HG03097 (cell line): ENCODE results near the gene METTL6.
A peak's percentile ranks its signal among the peaks of the same experiment; 100 is the strongest.
"Not testable (repeated sequence)": the region's sequence is repeated elsewhere in the genome, so short reads cannot be mapped to it uniquely, and the experiment has no call there.

Experiments used
- ATAC-seq: cut with Tn5 transposase; IDR thresholded peaks from one replicate; pipeline ENCODE4 v1.9.1; 2021; ENCODE audit not compliant: unreplicated experiment, low FRiP score

METTL6 gene

DNA sequence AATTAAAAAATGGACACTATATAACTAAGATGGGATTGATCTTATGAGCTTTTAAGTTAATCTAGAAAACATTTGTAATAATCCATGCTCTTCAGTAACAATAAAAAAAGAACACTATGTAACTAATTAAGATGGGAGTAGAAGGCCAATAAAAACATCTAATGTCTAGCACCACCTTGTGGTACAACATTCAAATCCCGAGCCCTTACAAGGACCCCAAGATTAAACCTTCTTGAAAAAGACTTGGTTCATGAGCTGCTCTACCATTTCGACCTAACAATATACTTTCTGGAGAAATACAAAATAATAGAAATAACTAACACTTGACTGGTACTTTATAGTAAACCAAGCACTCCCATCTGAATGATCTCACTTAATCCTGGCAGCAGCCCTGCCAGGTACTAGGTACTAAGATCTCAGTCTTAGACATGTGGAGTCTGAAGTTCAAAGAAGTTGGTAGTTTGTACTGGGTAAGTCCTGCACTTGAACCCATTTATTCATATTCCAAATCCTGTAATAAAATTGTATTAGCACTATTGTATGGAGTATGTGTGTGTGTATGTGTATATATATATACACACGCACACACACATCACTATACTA is 21.8 kb downstream of the METTL6 start:
- ATAC-seq = no peak

DNA sequence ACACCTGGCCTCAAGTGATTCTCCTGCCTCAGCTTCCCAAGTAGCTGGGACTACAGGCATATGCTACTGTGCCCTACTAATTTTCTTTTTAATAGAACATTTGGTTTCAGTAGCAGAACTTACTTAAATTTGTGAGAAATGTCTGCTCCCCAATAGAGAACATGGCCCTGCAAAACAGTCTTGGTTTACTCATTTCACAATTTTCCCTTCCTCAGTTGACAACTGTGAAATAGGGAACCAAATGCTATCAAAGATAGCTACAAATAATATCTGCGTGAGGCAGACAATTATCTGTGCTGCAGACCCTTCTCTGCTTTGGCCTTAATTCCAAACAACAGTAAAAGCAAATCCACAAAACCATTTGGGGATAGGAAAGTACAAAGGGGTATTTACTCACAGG is 22.6 kb downstream of the METTL6 start:
- no peak for ATAC-seq

DNA sequence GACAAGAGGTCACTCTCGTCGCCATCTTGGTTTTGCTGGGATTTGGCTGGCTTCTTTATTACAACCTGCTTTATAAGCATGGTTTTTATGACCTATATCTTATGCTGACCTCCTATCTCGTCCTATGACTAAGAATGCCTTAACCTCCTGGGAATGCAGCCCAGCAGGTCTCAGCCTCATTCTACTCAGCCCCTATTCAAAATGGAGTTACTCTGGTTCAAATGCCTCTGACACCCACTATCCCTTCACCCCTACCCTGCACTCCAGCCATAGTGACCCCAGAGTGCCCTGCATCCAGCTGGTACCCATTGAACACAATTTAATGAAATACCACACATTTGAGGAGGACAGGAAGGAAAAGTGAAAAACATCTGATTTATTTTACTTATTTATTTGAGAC is 23.4 kb downstream of the METTL6 start:
- no peak for ATAC-seq

DNA sequence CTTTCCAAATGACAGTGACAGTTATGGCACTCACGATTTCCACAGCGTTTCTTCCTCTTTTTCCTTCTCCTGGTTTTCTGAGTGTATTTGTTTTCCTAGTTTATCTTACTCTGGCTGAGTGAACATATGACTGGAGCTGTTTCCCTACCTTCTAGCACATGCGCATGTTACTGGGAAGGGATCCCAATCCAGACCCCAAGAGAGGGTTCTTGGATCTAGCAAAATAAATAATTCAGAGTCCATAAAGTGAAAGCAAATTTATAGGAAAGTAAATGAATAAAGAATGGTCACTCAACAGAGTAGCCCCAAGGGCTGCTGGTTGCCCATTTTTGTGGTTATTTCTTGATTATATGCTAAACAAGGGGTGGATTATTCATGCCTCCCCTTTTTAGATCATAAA is 23.8 kb downstream of the METTL6 start:
- no peak for ATAC-seq

DNA sequence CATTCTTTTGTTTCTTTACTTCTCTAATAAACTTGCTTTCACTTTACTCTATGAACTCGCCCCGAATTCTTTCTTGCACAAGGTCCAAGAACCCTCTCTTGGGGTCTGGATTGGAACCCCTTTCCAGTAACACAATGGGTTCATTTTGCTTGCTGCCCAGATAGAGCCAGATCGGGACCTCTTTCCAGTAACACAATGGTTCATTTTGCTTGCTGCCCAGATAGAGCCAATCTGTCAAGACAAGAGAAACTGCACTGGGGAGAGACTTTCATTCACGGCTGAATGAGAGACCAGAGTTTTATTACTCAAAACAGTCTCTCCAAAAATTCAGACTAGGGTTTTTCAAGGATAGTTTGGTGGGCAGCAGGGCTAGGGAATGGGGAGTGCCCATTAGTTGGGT is 25.4 kb downstream of the METTL6 start:
- ATAC-seq = no peak

DNA sequence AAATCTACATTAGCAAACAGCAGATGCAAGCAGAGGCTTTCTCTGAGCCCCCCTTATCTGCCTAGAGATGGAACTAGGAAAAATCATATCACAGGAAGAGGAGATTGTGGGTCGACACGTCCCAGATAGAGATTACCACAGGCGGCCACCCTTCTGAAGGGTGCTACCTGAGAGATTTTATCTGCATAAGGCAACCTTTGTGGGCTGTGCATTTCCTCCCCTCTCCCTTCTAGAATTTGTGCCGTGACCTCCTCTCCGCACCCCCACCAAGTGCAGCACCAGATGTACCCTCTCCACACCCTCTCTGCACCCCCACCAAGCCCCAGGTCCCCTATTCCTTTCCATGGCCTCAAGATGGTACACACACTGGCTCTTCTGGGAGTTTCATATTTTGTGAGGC is 27.4 kb downstream of the METTL6 start:
- no peak for ATAC-seq

DNA sequence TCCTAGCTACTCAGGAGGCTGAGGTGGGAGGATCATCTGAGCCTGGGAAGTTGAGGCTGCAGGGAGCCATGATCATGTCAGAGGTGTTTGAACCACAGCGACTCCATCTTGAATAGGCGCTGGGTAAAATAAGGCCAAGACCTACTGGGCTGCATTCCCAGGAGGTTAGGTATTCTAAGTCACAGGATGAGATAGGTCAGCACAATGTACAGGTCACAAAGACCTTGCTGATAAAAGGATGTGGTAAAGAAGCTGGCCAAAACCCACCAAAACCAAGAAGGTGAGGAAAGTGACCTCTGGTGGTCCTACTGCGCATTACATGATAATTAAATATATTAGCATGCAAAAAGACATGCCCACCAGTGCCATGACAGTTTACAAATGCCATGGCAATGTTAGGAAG is 28.6 kb downstream of the METTL6 start:
- ATAC-seq = not testable (repeated sequence)

DNA sequence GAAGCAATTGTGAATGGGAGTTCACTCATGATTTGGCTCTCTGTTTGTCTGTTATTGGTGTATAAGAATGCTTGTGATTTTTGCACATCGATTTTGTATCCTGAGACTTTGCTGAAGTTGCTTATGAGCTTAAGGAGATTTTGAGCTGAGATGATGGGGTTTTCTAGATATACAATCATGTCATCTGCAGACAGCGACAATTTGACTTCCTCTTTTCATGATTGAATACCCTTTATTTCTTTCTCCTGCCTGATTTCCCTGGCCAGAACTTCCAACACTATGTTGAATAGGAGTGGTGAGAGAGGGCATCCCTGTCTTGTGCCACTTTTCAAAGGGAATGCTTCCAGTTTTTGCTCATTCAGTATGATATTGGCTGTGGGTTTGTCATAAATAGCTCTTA is 34.1 kb downstream of the METTL6 start:
- not testable (repeated sequence) for ATAC-seq

DNA sequence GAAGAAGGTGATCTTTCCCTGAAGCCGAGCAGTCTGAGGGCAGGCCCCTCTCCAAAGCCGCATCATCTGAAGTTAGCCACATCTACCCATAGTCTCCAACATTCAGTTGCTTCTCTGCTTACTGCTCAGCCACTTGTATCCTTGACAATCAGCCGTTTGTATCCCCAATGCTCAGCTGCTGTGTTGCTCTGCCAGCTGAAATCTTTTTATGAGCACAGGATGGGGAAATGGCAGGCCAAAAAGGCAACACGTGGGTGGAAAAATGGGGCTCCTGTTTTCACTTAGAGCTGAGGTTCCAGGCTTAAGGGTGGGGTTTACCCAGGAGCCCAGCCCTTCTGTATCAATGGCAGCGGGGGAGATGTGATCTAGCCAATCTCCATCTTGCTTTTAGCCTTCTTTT is 36.3 kb downstream of the METTL6 start:
- no peak for ATAC-seq

DNA sequence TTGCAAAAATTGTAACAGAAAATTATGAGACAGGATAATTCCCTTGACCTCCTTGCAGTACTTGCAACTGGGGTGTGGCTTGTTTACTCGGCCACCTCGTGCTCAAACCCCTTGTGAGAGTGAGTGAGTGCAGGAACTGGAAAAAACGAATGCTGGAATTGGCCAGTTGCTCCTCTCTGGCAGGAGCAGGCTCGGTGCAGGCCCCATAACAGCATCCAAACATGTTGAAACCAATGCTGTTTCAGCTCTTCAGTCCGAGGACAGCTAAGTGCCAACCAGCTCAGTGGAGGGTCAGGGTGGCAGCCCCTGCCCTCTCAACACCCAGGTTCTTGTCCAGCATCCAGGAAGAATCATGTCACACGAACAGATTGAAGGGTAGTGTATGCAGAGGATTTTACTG is 36.9 kb downstream of the METTL6 start:
- ATAC-seq = no peak

DNA sequence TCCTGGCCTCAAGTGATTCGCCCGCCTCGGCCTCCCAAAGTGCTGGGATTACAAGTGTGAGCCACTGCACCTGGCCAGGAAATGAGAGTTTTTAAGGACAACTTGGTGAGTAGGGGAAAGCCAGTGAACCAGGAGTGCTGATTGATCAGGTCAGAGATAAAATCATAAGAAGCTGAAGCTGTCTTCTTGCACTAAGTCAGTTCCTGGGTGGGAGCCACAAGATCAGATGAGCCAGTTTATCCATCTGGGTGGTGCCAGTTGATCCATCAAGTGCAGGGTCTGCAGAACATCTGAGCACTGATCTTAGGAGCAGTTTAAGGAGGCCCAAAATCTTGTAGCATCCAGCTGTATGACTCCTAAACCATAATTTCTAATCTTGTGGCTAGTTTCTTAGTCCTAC is 39.0 kb downstream of the METTL6 start:
- not testable (repeated sequence) for ATAC-seq

DNA sequence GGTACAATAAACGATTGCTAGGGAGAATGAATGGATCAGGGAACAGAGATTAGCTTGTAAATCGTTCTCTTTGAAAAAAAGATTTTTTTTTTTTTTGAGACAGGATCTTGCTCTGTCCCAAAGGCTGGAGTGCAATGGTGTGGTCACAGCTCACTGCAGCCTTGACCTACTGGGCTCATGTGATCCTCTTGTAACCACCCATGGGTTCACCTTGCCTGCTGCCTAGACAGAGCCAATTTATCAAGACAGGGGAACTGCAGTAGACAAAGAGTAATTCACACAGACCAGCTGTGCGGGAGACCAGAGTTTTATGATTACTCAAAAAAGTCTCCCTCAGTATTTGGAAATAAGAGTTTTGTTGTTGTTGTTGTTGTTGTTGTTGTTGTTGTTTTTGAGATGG is 39.6 kb downstream of the METTL6 start:
- no peak for ATAC-seq

DNA sequence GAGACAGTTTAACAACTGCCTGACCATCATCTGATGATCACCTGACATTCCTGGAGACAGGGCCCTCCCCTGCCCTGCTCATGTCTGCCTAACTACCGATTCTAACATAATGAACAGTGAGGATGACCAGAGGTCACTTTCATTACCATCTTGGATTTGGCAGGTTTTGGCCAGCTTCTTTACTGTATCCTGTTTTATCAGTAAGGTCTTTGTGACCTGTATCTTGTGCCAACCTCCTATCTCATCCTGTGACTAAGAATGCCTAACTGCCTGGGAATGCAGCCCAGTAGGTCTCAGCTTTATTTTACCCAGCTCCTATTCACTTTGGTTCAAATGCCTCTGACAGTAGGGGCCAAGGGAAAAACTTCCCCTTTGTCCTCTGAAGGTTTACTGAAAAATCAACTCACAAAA is 40.2 kb downstream of the METTL6 start:
- ATAC-seq = no peak

DNA sequence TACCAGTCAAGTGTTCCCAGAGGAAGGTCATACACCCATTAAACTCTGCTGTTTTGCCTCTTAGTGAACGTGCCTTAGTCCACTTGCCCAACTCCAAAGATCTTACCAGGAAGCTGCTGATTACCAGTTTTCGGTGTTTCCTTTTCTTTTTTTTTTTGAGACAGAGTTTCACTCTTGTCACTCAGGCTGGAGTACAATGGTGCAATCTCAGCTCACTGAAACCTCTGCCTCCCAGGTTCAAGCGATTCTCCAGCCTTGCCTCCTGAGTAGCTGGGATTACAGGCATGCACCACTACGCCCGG is 40.7 kb downstream of the METTL6 start:
- not testable (repeated sequence) for ATAC-seq

DNA sequence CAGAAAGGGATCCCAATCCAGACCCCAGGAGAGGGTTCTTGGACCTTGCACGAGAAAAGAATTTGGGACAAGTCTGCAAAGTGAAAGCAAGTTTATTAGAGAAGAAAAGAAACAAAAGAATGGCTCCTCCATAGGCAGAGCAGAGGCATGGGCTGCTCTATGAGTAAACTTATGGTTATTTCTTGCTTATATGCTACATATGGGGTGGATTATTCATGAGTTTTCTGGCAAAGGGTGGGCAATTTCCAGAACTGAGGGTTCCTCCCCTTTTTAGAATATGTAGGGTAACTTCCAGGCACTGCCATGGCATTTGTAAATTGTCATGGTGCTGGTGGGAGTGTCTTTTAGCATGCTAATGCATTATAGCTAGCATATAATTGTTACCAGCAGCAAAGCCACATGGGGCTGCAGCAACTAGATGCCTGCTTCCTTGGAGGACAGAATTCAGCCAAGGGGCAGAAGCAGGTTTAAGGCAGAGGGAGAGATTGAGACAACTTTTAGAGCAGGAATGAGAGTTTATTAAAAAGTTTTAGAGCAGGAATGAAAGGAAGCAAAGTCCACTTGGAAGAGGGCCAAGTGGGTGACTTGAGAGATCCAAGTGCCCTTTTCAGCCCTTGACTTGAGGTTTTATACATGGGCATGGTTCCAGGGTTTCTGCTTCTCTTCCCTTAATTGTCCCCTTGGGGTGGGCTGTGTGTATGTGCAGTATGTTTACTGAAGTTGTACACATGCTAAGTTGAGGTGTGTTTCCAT is 41.3 kb downstream of the METTL6 start:
- no peak for ATAC-seq

DNA sequence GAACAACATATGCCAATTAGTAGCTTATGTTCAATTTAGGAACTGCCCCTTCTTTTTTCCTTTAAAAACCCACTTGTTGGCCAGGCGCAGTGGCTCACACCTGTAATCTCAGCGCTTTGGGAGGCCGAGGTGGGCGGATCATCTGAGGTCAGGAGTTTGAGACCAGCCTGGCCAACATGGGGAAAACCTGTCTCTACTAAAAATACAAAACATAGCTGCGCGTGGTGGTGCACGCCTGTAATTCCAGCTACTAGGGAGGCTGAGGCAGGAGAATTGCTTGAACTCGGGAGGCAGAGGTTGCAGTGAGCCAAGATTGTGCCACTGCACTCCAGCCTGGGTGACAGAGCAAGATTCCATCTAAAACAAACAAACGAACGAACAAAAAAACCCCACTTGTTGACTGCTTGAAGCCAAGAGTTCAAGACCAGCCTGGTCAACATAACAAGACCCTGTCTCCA is 42.1 kb downstream of the METTL6 start:
- not testable (repeated sequence) for ATAC-seq

DNA sequence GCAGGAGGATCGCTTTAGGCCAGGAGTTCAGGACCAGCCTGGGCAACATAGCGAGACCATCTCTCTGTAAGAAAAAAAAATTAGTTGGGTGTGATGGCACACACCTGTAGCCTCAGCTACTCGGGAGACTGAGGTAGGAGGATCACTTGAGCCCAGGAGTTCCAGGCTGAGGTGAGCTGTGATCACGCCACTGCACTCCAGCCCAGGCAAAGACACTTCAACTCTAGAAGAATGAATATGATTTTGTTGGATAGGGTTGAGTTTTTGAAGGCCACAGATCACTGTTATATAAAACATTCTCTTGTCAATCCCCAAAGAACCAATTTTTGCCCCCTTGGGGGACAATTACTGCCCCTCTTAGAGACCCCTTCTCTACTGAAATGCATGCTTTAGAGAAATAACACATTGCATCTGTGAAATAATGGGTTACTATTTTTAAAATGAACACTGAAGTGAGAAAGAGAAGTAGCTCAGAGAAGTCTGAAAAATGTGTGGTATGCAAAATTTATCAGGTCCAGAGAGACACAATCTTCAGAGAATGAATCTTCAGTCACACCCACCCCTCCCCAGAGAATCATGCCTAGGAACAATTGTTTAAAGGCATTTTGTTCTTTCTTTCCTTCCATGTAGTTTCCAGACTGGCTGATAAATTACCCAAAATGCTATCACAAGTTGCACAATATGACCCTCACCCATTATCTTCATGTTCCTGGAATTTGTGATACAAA is 42.7 kb downstream of the METTL6 start:
- ATAC-seq = peak; percentile 62

DNA sequence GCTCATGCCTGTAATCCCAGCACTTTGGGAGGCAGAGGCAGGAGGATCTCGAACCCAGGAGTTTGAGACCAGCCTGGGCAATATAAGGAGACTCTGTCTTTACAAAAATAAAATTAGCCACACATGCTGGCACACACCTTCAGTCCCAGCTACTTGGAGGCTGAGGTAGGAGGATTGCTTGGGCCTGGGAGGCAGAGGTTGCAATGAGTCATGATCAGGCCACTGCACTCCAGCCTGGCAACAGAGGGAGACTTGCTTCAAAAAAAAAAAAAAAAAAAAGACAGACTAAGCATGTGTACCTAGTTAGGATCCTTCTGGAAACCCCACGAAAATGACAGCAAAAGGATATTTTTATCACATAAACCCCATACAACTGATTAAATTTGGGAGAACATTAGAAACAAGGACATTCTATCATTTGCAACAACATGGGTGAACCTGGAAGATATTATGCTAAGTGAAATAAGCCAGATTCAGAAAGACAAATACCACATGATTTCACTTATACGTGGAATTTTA is 44.9 kb downstream of the METTL6 start:
- ATAC-seq = no peak

DNA sequence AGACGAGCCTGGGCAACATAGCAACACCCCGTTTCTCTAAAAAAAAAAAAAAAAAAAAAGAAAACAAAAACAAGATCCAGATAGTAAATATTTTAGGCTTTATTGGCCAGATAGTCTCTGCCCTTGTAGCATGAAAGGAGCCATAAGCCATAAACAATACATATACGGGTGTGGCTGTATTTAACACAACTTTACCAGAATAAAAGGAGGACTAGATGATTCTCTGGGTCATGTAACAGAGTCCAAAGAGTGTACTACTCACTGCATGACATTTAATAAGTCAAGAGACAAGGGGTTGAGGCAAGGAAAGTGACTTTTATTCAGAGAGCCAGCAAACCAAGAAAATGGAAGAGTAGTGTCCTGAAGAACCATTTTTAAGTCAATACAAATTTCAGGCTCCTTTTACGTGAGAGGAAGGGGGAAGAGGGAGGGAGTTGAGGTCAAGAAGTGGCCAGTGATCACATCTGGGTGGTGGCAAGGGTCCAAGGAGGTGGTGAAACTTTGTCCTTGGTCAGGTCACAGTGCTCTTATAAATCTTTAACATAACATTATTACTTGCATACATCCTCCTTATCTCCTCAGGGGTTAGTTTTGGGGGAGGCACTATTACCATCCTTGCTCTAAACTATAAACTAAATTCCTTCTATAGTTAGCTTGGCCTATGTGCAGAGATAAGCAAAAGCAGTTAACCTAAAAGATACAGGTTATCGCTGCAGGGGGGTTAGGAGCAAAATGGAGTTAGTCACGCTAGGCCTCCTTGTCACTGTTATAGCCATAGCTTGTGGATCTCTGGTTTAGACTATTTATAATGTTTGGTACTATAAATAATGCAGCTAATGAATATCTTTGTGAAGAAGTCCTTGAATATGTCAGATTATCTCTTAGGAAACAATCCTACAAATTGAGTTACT is 46.1 kb downstream of the METTL6 start:
- ATAC-seq = no peak

DNA sequence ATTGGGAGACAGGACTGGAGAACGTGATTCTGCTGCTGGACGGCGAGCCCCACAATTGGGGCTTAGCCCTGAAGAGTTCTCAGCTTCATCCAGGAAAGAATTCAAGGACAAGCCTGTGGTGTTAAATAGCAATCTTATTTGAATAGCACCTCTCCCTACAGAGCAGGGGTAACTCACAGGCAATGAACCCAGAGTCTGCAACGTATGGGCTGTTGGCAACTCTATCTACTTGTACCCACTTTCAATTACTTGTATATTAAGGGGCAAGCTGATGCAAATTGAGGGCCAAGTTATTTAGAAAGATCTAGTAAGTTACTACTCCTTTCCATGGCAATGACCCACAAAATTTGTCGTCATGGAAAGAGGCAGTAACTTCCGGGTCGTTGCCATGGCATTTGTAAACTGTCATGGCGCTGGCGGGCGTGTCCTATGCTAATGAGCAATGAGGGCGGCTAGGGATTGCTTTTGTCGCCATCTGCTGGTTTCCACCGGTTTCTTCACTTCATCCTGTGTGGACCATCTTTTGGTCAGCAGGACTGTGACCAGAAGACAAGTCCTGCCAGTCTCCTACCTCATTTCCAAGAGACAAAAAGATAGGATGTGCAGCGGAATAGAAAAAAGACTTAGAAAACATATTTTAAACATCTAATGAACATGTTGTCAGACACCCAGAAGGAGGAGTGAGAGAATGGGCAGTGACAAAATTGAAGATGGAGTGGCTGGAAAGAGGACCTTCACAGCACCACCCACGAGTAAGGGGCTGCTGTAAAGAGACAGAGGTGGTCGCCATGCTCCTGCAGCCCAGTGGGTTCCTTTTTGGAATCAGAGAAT is 49.2 kb downstream of the METTL6 start:
- ATAC-seq = peak; percentile 88
